ENCODE results near the gene OCA2. TPM values are rescaled to one million over a fixed set of nuclear protein-coding genes. Genes with fewer than 3 reads are reported as not detected.

OCA2 gene
- total RNA-seq, 2 experiments from 2014 or later, result not detected

DNA sequence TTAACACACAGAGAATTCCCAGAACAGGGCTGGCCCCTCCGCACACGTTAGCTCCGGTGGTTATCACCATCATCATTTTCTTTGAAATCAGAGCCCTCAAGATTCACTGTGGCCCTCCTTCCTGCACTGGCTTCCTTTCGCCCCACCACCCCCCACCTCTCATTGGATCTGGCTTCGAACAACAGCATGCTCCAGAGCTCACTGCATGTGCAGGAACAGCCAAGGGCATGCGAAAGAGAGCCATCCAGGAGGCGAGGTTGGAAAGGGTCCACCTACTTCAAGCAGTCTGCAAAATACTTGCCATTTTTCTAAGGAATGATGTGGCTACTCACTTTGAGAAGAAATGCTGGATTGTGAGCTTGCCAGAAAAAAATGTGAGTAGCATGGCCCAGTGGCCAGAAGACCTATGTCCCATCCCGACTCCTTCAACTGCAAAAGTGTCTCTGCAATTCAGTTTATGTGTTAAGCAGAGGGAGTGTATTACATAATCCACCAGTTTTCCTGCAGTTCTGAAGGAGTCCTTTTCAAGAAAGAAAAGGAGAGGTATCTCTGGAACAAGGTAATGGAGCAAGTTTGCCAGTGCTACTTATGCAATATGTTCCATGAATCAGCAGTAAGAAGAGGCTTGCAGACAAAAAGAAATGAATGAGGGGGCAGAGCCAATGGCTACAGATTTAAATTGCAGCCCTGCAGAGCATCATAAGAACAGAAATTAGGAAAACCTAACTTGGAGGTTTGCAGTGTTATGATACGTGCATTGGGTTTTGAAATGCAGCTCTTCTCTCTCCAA is 92.8 kb downstream of the OCA2 start:
- H3K27ac Mint-ChIP-seq, result no peak overlapping the region
- H3K4me3 Mint-ChIP-seq, result no peak overlapping the region
- CTCF ChIA-PET, result no interaction called here

DNA sequence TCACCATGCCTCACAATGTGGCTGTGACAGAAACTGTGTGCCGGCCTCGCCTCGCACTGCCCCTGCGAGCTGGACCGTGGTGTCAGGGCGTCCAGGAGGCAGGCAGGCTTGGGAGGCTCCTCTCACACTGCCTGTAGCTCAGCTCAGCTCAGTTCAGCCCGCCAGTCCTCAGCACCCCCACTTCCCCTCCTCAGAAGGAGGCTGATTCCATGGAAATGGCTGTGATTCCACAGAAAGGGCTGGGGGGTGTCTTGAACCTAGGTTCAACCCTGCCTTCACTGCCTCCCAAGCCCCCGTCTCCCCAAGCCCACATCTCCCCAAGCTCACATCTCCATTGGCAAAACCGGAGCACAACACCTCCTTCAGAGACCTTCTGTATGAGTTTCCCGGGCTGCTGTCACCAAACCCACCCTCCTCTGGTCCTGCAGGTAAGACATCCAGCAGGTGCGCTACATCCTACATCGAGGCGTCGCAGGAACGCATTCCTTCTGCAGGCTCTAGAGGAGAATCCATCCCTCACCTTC is 94.0 kb downstream of the OCA2 start:
- no peak overlapping the region for H3K4me3 Mint-ChIP-seq

More for the DNA sequence above, 92.8 kb downstream of the OCA2 start:
- Mint-ChIP-seq H3K27me3 (ENCODE audit: low read depth) (peaks cover 5% of the 10 kb centered on the region), H3K9me3 (no peaks in the 10 kb centered on the region), H3K4me1 (ENCODE audit: low read depth) (no peaks in the 10 kb centered on the region), H3K36me3 (ENCODE audit: low read depth) (no peaks in the 10 kb centered on the region)
- DNase-seq, result no peak
- intact Hi-C loops (cut with micrococcal nuclease), result no loop called here

DNA sequence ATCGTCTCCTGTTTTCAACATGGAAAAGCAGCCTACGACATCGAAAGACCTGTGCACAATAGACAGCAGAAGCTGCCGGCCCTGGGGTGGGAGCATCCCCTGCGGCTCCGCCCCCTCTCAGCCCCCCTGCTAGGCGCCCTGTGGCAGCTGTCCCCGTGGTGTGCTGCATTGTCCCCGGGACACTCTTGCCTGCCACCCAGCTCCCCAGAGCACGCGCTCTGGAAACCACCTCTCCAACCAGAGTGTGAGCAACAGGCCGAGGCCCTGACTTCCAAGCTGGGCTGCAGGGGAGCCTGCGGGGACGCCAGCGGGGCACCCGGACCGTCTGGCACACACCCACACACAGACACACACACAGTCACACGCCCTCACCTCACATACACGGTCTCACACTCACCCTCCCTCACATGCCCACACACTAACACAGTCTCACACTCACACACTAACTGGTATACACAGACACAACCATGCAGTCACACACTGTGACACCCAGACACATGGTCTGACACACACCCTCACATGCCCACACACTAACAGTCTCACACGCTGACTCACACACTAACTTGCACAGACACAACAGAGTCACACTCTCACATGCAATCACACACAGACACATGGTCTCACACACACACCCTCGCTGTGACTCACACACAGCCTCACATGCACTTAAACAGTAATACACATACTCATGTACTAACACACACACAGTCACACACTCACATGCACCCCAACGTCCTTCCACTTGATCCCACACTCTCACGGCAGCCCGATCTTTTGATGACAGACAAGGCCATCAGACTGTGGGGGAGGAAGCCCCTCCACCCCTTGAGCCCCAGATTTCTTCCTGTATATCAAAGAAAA is 94.7 kb downstream of the OCA2 start:
- intact Hi-C loops (cut with micrococcal nuclease), result no loop called here
- Mint-ChIP-seq H3K36me3 (ENCODE audit: low read depth) (no peaks in the 10 kb centered on the region), H3K27ac (no peak overlapping the region), H3K4me3 (no peak overlapping the region), H3K4me1 (ENCODE audit: low read depth) (no peaks in the 10 kb centered on the region), H3K27me3 (ENCODE audit: low read depth) (peaks cover 5% of the 10 kb centered on the region), H3K9me3 (no peaks in the 10 kb centered on the region)
- CTCF ChIA-PET, result no interaction called here
- DNase-seq, result no peak

More for the DNA sequence above, 94.0 kb downstream of the OCA2 start:
- Mint-ChIP-seq H3K27me3 (ENCODE audit: low read depth) (peaks cover 5% of the 10 kb centered on the region), H3K4me1 (ENCODE audit: low read depth) (no peaks in the 10 kb centered on the region), H3K9me3 (no peaks in the 10 kb centered on the region), H3K36me3 (ENCODE audit: low read depth) (no peaks in the 10 kb centered on the region), H3K27ac (no peak overlapping the region)
- CTCF ChIA-PET, result no interaction called here
- intact Hi-C loops (cut with micrococcal nuclease), result no loop called here
- DNase-seq, result no peak

DNA sequence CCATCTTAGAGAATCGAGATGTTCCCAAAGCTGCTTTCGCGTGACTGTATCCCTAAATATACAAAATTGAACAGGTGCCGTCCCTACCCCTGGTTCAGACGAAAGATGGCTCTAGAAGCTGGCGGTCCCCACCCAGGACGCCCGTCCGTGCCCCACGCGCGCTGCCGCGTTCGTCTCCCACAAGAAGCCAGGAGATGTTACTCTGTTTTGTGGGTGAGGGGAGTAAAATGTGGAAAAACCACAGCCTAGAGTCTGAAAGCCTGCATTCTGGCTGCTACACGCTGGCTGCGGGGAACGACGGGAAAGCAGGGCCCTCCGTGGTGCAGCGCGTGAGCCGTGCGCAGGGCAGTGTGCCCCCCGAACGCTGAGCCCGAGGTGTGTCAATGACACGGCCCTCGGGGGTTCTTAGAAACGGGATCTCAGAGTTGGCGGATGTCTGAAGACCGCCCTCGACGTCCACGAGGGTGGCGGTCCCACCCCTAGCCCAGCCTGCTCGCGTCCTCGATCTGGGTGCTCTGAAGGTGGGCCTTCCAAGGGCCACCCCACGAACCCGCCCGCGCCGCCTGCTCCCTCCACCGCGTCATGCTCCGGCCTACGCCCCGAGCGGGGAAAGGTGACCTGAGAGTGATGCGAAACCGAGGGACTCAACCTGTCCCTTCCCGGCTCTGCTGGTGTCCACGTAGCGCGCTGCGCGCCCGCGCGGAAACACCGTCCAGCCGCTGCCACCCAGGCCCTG is 95.6 kb downstream of the OCA2 start:
- H3K36me3 Mint-ChIP-seq (ENCODE audit: low read depth), result no peaks in the 10 kb centered on the region
- H3K4me3 Mint-ChIP-seq, result no peak overlapping the region
- no peaks in the 10 kb centered on the region for H3K9me3 Mint-ChIP-seq
- no peak overlapping the region for H3K27ac Mint-ChIP-seq
- CTCF ChIA-PET, result no interaction called here
- no peak for DNase-seq
- H3K4me1 Mint-ChIP-seq (ENCODE audit: low read depth), result no peaks in the 10 kb centered on the region
- intact Hi-C loops (cut with micrococcal nuclease), result no loop called here
- peaks cover 5% of the 10 kb centered on the region for H3K27me3 Mint-ChIP-seq (ENCODE audit: low read depth)

DNA sequence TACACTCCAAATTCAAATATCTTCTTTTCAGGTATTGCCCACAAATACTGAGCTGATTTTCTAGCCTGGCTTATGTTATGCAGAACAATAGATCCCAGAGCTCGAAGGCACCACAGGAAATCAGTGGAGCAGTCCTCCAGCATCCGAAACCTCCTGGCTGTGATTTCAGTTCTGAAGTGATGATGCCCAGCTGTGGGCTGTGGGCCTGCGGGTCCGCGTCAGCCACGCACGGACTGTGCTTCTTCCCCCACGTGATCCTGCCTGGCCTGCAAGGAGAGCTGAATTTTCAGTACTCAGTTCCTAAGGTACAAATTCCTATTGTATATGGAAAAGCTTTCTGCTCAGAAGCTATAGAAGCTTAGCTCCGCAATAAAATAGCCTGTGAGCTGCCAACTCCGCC is 96.2 kb downstream of the OCA2 start:
- Mint-ChIP-seq H3K4me1 (ENCODE audit: low read depth) (no peaks in the 10 kb centered on the region), H3K27me3 (ENCODE audit: low read depth) (peaks cover 5% of the 10 kb centered on the region), H3K27ac (no peak overlapping the region), H3K9me3 (no peaks in the 10 kb centered on the region), H3K4me3 (no peak overlapping the region), H3K36me3 (ENCODE audit: low read depth) (no peaks in the 10 kb centered on the region)
- intact Hi-C loops (cut with micrococcal nuclease), result no loop called here
- no peak for DNase-seq
- CTCF ChIA-PET, result interaction anchor here (0.6 kb wide), 1 partner anchor 702 kb away, joined by 6 read pairs; no protein-coding TSS in a partner anchor

- H3K27ac Mint-ChIP-seq, result no peak overlapping the region
- H3K27me3 Mint-ChIP-seq (ENCODE audit: low read depth), result peaks cover 5% of the 10 kb centered on the region
- intact Hi-C loops (cut with micrococcal nuclease), result no loop called here
- H3K9me3 Mint-ChIP-seq, result no peaks in the 10 kb centered on the region
- H3K4me1 Mint-ChIP-seq (ENCODE audit: low read depth), result no peaks in the 10 kb centered on the region
- H3K36me3 Mint-ChIP-seq (ENCODE audit: low read depth), result no peaks in the 10 kb centered on the region
- DNase-seq, result no peak
- CTCF ChIA-PET, result interaction anchor here (0.6 kb wide), 1 partner anchor 702 kb away, joined by 6 read pairs; no protein-coding TSS in a partner anchor
- no peak overlapping the region for H3K4me3 Mint-ChIP-seq
These were observed 96.8 kb downstream of the OCA2 start for GRCh38 chr15:28002136-28002861.

DNA sequence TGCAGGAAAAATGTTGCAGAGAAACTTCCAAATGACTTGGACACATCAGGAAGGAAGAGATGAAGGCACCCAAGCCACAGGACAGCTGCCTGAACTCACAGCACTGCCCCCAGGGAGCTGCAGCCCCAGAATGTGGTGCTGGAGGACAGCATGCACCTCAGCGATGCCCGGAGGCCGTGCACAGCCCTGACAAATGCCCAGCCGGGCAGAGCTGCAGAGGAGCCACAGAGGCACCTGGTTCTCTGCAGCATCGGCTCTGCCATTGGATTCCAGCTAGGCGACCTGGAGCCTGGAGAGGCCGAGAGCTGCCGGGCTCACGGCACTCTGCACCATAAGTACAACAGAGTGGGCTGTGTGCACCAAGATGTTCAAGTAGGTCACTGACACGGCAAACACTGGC is 97.5 kb downstream of the OCA2 start:
- no peak for DNase-seq

DNA sequence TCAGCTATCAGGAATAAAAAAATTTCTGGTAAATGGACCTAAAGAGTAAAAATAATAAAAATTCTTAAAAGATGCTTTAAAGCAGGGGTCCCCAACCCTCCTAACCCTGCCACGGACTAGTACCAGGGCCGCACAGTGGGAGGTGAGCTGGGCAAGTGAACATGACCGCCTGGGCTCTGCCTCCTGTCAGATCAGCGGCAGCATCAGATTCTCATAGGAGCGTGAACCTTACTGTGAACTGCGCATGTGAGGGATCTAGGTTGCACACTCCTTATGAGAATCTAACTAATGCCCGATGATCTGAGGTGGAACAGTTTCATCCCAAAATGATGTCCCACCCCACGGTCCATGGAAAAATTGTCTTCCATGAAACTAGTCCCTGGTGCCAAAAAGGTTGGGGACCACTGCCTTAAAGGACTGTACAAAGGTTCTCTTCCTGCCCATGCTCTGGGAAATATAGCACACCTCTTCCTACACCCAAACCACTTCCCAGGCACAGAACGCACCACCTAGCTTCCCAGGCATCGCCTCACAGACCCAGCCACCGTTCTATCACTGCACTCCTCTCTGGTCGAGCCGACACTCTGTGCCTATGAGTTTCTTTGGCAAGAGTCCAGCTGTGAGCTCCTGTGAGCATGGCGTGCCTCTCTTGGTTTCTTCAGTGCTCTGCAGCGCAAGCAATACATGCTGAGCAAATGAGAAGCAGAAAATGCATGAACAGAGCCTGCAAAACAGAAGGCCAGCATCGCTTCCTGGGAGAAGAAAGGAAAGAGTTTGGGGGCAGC is 104.9 kb downstream of the OCA2 start:
- no peak overlapping the region for H3K27ac Mint-ChIP-seq
- H3K4me3 Mint-ChIP-seq, result no peak overlapping the region
- intact Hi-C loops (cut with micrococcal nuclease), result no loop called here
- H3K27me3 Mint-ChIP-seq (ENCODE audit: low read depth), result peaks cover 20% of the 10 kb centered on the region
- H3K4me1 Mint-ChIP-seq (ENCODE audit: low read depth), result no peaks in the 10 kb centered on the region
- CTCF ChIA-PET, result no interaction called here
- DNase-seq, result no peak
- H3K9me3 Mint-ChIP-seq, result peaks cover 4% of the 10 kb centered on the region
- H3K36me3 Mint-ChIP-seq (ENCODE audit: low read depth), result no peaks in the 10 kb centered on the region

More for the DNA sequence above, 97.5 kb downstream of the OCA2 start:
- peaks cover 4% of the 10 kb centered on the region for H3K9me3 Mint-ChIP-seq
- no peaks in the 10 kb centered on the region for H3K36me3 Mint-ChIP-seq (ENCODE audit: low read depth)
- CTCF ChIA-PET, result no interaction called here
- H3K4me1 Mint-ChIP-seq (ENCODE audit: low read depth), result no peaks in the 10 kb centered on the region
- no peak overlapping the region for H3K4me3 Mint-ChIP-seq
- intact Hi-C loops (cut with micrococcal nuclease), result no loop called here
- peaks cover 5% of the 10 kb centered on the region for H3K27me3 Mint-ChIP-seq (ENCODE audit: low read depth)
- H3K27ac Mint-ChIP-seq, result no peak overlapping the region

GRCh38 chr15:27993544-27993943 is 105.6 kb downstream of the OCA2 start:
- CTCF ChIA-PET, result no interaction called here
- no peak overlapping the region for H3K27ac Mint-ChIP-seq
- DNase-seq, result no peak

DNA sequence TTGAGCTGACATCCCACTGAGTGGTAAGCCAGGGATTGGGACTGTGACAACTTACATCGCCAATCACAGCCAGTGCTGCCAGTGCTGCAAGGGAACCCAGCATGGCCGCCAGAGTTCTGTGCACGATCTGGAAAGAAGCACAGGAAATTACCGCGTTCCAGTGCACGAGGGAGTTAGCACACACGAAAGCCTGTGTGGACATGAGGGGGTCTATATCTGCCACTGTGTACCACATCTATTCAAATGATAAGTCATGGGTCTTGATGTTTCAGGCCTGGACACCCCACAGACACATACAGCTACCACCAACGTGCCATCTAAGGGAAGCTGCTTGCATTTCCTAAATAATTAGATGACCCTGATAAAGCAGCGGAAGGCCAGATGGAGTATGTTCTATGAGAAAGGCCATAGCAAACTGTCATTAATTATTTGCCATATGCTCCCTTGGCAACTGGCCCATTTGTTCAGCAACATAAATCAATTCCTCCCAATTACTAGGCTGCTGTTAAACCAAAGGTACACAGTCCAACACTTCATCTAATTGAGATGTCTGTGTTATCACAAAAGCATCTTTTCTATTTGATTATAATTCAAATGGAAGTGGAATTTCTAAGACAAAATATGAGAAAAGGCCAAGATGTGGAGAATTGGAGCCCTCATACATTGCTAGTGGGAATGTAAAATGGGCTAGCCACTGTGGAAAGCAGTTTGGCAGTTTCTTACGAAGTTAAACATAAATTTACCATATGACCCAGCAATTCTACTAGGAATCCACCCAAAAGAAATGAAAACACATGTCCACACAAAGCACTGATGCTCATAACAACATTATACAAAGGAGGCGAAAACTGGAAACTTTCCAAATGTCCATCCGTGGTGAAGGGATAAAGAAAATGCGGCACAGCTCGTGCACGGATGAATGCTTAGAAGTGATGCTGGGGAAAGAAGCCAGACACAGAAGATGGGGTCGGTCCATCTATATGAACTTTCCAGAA is 108.3 kb downstream of the OCA2 start:
- H3K9me3 Mint-ChIP-seq, result no peaks in the 10 kb centered on the region
- H3K4me3 Mint-ChIP-seq, result no peak overlapping the region
- peaks cover 20% of the 10 kb centered on the region for H3K27me3 Mint-ChIP-seq (ENCODE audit: low read depth)
- H3K27ac Mint-ChIP-seq, result no peak overlapping the region
- H3K36me3 Mint-ChIP-seq (ENCODE audit: low read depth), result no peaks in the 10 kb centered on the region
- CTCF ChIA-PET, result no interaction called here
- H3K4me1 Mint-ChIP-seq (ENCODE audit: low read depth), result no peaks in the 10 kb centered on the region
- intact Hi-C loops (cut with micrococcal nuclease), result no loop called here
- no peak for DNase-seq

More at GRCh38 chr15:27993544-27993943, 105.6 kb downstream of the OCA2 start:
- H3K36me3 Mint-ChIP-seq (ENCODE audit: low read depth), result no peaks in the 10 kb centered on the region
- intact Hi-C loops (cut with micrococcal nuclease), result no loop called here
- no peak overlapping the region for H3K4me3 Mint-ChIP-seq
- peaks cover 20% of the 10 kb centered on the region for H3K27me3 Mint-ChIP-seq (ENCODE audit: low read depth)
- peaks cover 4% of the 10 kb centered on the region for H3K9me3 Mint-ChIP-seq
- no peaks in the 10 kb centered on the region for H3K4me1 Mint-ChIP-seq (ENCODE audit: low read depth)

Data from activated naive CD4-positive, alpha-beta T cell treated with anti-CD3 and anti-CD28 coated beads for 36 hours (primary cell).